HepG2 (cell line): Measurements from ENCODE around the gene FAM43A. TPM values are rescaled to one million over a fixed set of nuclear protein-coding genes. Genes with fewer than 3 reads are reported as not detected.

Experiments used
- ASH2L ChIP-seq: fragments of 300-600, 200-600 bp; sonication (generic); IDR thresholded peaks from 2 replicates; pipeline ENCODE4 v1.7.0; 2017; ENCODE audit warnings: low read depth, mild to moderate bottlenecking, moderate library complexity, mixed read lengths, low read length; ENCODE audit not compliant: insufficient read length
- ATF7-NPFF ChIP-seq: sonication (generic); formaldehyde crosslinking; IDR thresholded peaks from 2 replicates; pipeline ENCODE4 v1.8.1; 2023; ENCODE audit warnings: mild to moderate bottlenecking, low read depth, missing genetic modification reagents, moderate library complexity
- FOXA1 ChIP-seq, 2 experiments: fragments of 450-650 bp in 1 of 2; sonication (generic) in 1 of 2; formaldehyde crosslinking in 1 of 2; IDR thresholded peaks; 2 replicates each; pipeline versions ENCODE4 v1.4.0 to v1.6.1; 2016 to 2020; ENCODE audit warnings: missing genetic modification reagents in 1 of 2
- HMGXB4 ChIP-seq, 2 experiments: sonication (generic) in 1 of 2; formaldehyde crosslinking in 1 of 2; IDR thresholded peaks; 2 replicates each; pipeline versions ENCODE4 v1.4.0 to v1.6.1; 2018 to 2020; ENCODE audit warnings: missing genetic modification reagents in 2 of 2, borderline replicate concordance in 1 of 2, low read depth in 1 of 2, mild to moderate bottlenecking in 1 of 2, missing biosample characterization in 1 of 2
- HOXA3 ChIP-seq: sonication (generic); formaldehyde crosslinking; IDR thresholded peaks from 2 replicates; pipeline ENCODE4 v1.5.0; 2020; ENCODE audit warnings: missing genetic modification reagents
- SALL2 ChIP-seq: sonication (generic); formaldehyde crosslinking; IDR thresholded peaks from 2 replicates; pipeline ENCODE4 v1.8.1; 2023; ENCODE audit warnings: mild to moderate bottlenecking, missing genetic modification reagents, inconsistent platforms
- SYNCRIP ChIP-seq: fragments of 200-400 bp; formaldehyde crosslinking; IDR thresholded peaks from 2 replicates; pipeline ENCODE4 v1.6.1; 2018; ENCODE audit warnings: mild to moderate bottlenecking, low read depth, low read length; ENCODE audit not compliant: insufficient read depth
- TARDBP ChIP-seq: sonication (generic); formaldehyde crosslinking; IDR thresholded peaks from 2 replicates; pipeline ENCODE4 v1.8.0; 2022; ENCODE audit warnings: mild to moderate bottlenecking, missing genetic modification reagents
- ZNF350 ChIP-seq: sonication (generic); formaldehyde crosslinking; IDR thresholded peaks from 2 replicates; pipeline ENCODE4 v1.4.0; 2020; ENCODE audit warnings: mild to moderate bottlenecking, low read depth, missing genetic modification reagents, borderline replicate concordance
- ZNF709 ChIP-seq: sonication (generic); formaldehyde crosslinking; IDR thresholded peaks from 2 replicates; pipeline ENCODE4 v1.5.0; 2020; ENCODE audit warnings: mild to moderate bottlenecking, missing genetic modification reagents
- ZNF770 ChIP-seq: sonication (generic); formaldehyde crosslinking; IDR thresholded peaks from 2 replicates; pipeline ENCODE4 v1.5.0; 2020; ENCODE audit warnings: mild to moderate bottlenecking, missing genetic modification reagents
- polyA plus RNA-seq, 8 experiments: library from polyadenylated mRNA; depleted of rRNA in 3 of 8; stranded (reverse) in 7 of 8; unstranded in 1 of 8; fragments of >200 nt; fragmentation: Illumina TruSeq in 4 of 8; extraction: Trizol in 4 of 8; gene quantifications; 2 replicates each; pipeline versions ENCODE4 v1.2.1 to v1.2.3, GENCODE V29; 2011 to 2016; ENCODE audit warnings: low read depth in 4 of 8, missing spikeins in 1 of 8, mixed read lengths in 1 of 8; ENCODE audit not compliant: insufficient read depth in 1 of 8
- total RNA-seq, 5 experiments: library from RNA; depleted of rRNA; stranded (reverse); fragments of >200 nt; fragmentation: Illumina TruSeq; extraction: Trizol; gene quantifications; 2 replicates each; pipeline ENCODE4 v1.2.3, GENCODE V29; 2016; ENCODE audit warnings: low read depth in 1 of 5
- TF ChIP-seq, protein P1 (sequence below): IDR thresholded peaks from 2 replicates; pipeline ENCODE4 v1.6.1; 2016; ENCODE audit warnings: missing compliant biosample characterization, missing genetic modification reagents, borderline replicate concordance
- TF ChIP-seq, protein P2 (sequence below): sonication (generic); formaldehyde crosslinking; IDR thresholded peaks from 2 replicates; pipeline ENCODE4 v1.4.0; 2020; ENCODE audit warnings: missing genetic modification reagents
- TF ChIP-seq, protein P3 (sequence below): sonication (generic); formaldehyde crosslinking; IDR thresholded peaks from 2 replicates; pipeline ENCODE4 v1.5.0; 2020; ENCODE audit warnings: missing genetic modification reagents

The FAM43A gene
- total and polyA plus RNA-seq, 2 of the 13 experiments (the other 11 are each of a cell fraction or from before 2014, with no cell fraction given): 0.91 to 1.8 TPM

DNA sequence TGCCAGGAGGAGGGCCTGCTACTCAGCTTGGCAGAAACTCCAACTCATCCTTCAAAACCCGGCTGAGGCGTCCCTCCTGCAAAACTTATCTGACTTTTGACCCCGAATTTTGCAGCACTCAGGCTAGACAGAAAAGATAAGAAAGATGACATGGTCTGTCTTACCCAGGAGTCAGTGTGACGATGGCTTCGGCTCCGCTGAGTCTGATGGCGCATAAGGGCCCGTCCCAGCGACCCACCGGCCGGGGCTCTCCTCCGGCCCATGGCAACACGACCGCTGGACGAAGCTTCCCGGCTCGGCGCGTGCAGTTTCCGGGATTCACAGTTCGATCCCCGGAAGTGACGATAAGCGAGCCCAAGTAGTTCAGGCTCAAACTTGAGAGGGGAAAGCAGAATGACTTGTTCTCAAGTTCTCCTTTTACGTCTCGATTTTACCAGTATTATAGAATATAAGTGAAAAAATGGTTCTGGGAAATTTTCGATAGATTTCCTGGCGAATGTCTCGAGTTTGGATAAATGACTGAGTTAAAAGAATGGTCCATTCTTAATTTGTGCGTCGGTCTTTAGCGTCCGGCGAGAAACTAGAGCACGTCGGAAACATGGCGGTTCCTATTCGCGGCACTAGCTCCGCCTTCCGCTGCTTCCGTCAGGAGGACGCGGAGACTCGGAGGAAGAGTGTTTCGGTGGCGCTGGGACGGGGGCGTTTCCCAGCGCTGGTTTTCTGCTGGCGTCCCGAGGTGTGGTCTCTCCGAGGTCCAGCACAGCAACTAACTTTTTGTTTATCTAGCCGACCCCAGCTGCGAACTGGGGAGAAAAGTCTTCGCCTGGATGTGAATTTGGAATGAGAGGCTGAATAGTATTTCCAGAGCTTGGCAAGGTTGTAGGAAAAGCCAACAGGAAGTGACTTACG is 13.5 kb upstream of the FAM43A start, which contains the start of gene LSG1 (continued):
- 0 out of 2 replicates have a peak, but pooled peaks have one; percentile 2 for TF ChIP-seq ATF7-NPFF (CRISPR knock-in tag)
- peak; percentile 98 for TF ChIP-seq HOXA3
- no peak; the same call in 1 of the 2 replicates for TF ChIP-seq ZNF709 (CRISPR knock-in tag)
- TF ChIP-seq, protein P1, sequence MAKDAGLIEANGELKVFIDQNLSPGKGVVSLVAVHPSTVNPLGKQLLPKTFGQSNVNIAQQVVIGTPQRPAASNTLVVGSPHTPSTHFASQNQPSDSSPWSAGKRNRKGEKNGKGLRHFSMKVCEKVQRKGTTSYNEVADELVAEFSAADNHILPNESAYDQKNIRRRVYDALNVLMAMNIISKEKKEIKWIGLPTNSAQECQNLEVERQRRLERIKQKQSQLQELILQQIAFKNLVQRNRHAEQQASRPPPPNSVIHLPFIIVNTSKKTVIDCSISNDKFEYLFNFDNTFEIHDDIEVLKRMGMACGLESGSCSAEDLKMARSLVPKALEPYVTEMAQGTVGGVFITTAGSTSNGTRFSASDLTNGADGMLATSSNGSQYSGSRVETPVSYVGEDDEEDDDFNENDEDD (CRISPR knock-in tag): peak; percentile 12; the same call in 1 of the 2 replicates
- no peak for TF ChIP-seq SYNCRIP
- TF ChIP-seq HMGXB4 (CRISPR knock-in tag; IDR thresholded peaks at IDR 0.05; ENCODE audit: borderline replicate concordance in 1 of 2, low read depth in 1 of 2): peak; percentile 51 to 93; a peak in 3 of 4 replicates
- peak; percentile 99 for TF ChIP-seq ASH2L
- TF ChIP-seq, protein P2, sequence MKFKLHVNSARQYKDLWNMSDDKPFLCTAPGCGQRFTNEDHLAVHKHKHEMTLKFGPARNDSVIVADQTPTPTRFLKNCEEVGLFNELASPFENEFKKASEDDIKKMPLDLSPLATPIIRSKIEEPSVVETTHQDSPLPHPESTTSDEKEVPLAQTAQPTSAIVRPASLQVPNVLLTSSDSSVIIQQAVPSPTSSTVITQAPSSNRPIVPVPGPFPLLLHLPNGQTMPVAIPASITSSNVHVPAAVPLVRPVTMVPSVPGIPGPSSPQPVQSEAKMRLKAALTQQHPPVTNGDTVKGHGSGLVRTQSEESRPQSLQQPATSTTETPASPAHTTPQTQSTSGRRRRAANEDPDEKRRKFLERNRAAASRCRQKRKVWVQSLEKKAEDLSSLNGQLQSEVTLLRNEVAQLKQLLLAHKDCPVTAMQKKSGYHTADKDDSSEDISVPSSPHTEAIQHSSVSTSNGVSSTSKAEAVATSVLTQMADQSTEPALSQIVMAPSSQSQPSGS (CRISPR knock-in tag): peak; percentile 67; the same call in 1 of the 2 replicates
- TF ChIP-seq ZNF350 (CRISPR knock-in tag): peak; percentile 75; the same call in 1 of the 2 replicates
- TF ChIP-seq ZNF770 (CRISPR knock-in tag): no peak
- TF ChIP-seq SALL2: no peak
- no peak for TF ChIP-seq FOXA1 (IDR thresholded peaks at IDR 0.05)
- TF ChIP-seq FOXA1 (CRISPR knock-in tag; IDR thresholded peaks at IDR 0.05): peak; percentile 28; the same call in 1 of the 2 replicates
- TF ChIP-seq, protein P3, sequence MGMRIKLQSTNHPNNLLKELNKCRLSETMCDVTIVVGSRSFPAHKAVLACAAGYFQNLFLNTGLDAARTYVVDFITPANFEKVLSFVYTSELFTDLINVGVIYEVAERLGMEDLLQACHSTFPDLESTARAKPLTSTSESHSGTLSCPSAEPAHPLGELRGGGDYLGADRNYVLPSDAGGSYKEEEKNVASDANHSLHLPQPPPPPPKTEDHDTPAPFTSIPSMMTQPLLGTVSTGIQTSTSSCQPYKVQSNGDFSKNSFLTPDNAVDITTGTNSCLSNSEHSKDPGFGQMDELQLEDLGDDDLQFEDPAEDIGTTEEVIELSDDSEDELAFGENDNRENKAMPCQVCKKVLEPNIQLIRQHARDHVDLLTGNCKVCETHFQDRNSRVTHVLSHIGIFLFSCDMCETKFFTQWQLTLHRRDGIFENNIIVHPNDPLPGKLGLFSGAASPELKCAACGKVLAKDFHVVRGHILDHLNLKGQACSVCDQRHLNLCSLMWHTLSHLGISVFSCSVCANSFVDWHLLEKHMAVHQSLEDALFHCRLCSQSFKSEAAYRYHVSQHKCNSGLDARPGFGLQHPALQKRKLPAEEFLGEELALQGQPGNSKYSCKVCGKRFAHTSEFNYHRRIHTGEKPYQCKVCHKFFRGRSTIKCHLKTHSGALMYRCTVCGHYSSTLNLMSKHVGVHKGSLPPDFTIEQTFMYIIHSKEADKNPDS (CRISPR knock-in tag): no peak
- TF ChIP-seq TARDBP (CRISPR knock-in tag): peak; percentile 82; the same call in 1 of the 2 replicates
